Endothelial cell of umbilical vein (primary cell): ENCODE results near the gene TNS2. TPM values are rescaled to one million over a fixed set of nuclear protein-coding genes. Genes with fewer than 3 reads are reported as not detected.
A peak's percentile ranks its signal among the peaks of the same experiment; 100 is the strongest.

ENCODE experiments used
- BruUV-seq: library from RNA; stranded (reverse); fragments of 400-500 nt; replicated peaks from 2 replicates; lab custom pipeline; 2021; lab: Mats Ljungman, UMichigan
- CTCF ChIA-PET: fragments of 300-600, 350-600 bp; sonication (Branson Sonifier 250); formaldehyde crosslinking; loops from one replicate; lab custom pipeline; 2021; ENCODE audit warnings: antibody characterized with exemption, inconsistent platforms; lab: Charles Lee
- POLR2A ChIA-PET: fragments of 300-600, 350-600 bp; sonication (Branson Sonifier 250); formaldehyde crosslinking; loops from one replicate; lab custom pipeline; 2021; ENCODE audit warnings: antibody characterized with exemption, inconsistent platforms; lab: Charles Lee
- DNase-seq: peaks from one replicate; pipeline ENCODE4 v3.0.0-alpha.2; 2011; ENCODE audit warnings: low read depth, low spot score
- FAIRE-seq: peaks from 2 replicates; lab custom pipeline; 2011; peaks lifted over from hg19 to GRCh38; lab: Jason Lieb, UNC
- H2AFZ ChIP-seq: 2 replicates; pipeline ENCODE4 v1.6.0; 2012; ENCODE audit warnings: low read depth, low read length, control low read depth, inconsistent platforms
- H3K27ac ChIP-seq: 2 replicates; pipeline ENCODE4 v1.5.1; 2011; ENCODE audit warnings: low read depth, mild to moderate bottlenecking, control low read depth, low read length, moderate library complexity; ENCODE audit not compliant: insufficient read depth
- H3K27me3 ChIP-seq, 2 experiments: 2 replicates each; pipeline versions ENCODE4 v1.6.0 to v1.6.1; 2011; ENCODE audit warnings: low read length in 2 of 2, mixed read lengths in 1 of 2; ENCODE audit not compliant: control insufficient read depth in 2 of 2, insufficient read depth in 2 of 2
- H3K36me3 ChIP-seq, 2 experiments: 2 replicates in 1 of 2; 3 replicates in 1 of 2; pipeline ENCODE4 v1.5.1; 2011; ENCODE audit warnings: low read length in 2 of 2, mild to moderate bottlenecking in 1 of 2, moderate library complexity in 1 of 2; ENCODE audit not compliant: control insufficient read depth in 2 of 2, insufficient read depth in 2 of 2; ENCODE audit errors: extremely low read depth in 1 of 2
- H3K4me1 ChIP-seq: 3 replicates; pipeline ENCODE4 v1.5.1; 2011; ENCODE audit warnings: mild to moderate bottlenecking, low read length; ENCODE audit not compliant: control insufficient read depth, insufficient read depth; ENCODE audit errors: extremely low read depth
- H3K4me2 ChIP-seq: 2 replicates; pipeline ENCODE4 v1.6.1; 2011; ENCODE audit warnings: low read length, control low read depth, mixed read lengths; ENCODE audit not compliant: insufficient read depth
- H3K4me3 ChIP-seq, 3 experiments: fragments of 200-600 bp in 1 of 3; sonication (generic), shearing (Covaris generic) in 1 of 3; replicated peaks in 1 of 3; 2 replicates each; pipeline ENCODE4 v1.5.1; 2011 to 2016; ENCODE audit warnings: control low read depth in 3 of 3, low read length in 3 of 3, mild to moderate bottlenecking in 2 of 3, inconsistent platforms in 1 of 3, low read depth in 1 of 3, moderate library complexity in 1 of 3; ENCODE audit not compliant: insufficient read depth in 1 of 3
- H3K79me2 ChIP-seq: 2 replicates; pipeline ENCODE4 v1.6.0; 2012; ENCODE audit warnings: low read length, inconsistent platforms; ENCODE audit not compliant: control insufficient read depth, insufficient read depth
- H3K9ac ChIP-seq: replicated peaks from 2 replicates; pipeline ENCODE3; 2011; ENCODE audit warnings: low read length, control low read depth; ENCODE audit not compliant: insufficient read depth; ENCODE audit errors: extremely low read depth
- H3K9me1 ChIP-seq: replicated peaks from 3 replicates; pipeline ENCODE4 v1.6.0; 2011; ENCODE audit warnings: mild to moderate bottlenecking, low read length; ENCODE audit not compliant: control insufficient read depth, insufficient read depth; ENCODE audit errors: extremely low read depth
- H3K9me3 ChIP-seq: replicated peaks from 2 replicates; pipeline ENCODE4 v1.5.1; 2012; ENCODE audit warnings: low read length, inconsistent platforms; ENCODE audit not compliant: control insufficient read depth, insufficient read depth
- H4K20me1 ChIP-seq: replicated peaks from 2 replicates; pipeline ENCODE3; 2011; ENCODE audit warnings: mild to moderate bottlenecking, low read length; ENCODE audit not compliant: control insufficient read depth, insufficient read depth; ENCODE audit errors: extremely low read depth
- CTCF ChIP-seq, 2 donors: IDR thresholded peaks; 1 replicate in 1 of 2; 2 replicates in 1 of 2; pipeline ENCODE4 v1.5.1; 2011; ENCODE audit warnings: low read length in 2 of 2, mild to moderate bottlenecking in 2 of 2, moderate library complexity in 2 of 2, control low read depth in 1 of 2, inconsistent platforms in 1 of 2, low read depth in 1 of 2; ENCODE audit not compliant: insufficient read depth in 1 of 2; ENCODE audit errors: extremely low read depth in 1 of 2
- EZH2 ChIP-seq: IDR thresholded peaks from 2 replicates; pipeline ENCODE4 v1.6.1; 2012; ENCODE audit warnings: borderline replicate concordance, low read depth, mild to moderate bottlenecking, moderate library complexity, low read length, inconsistent platforms; ENCODE audit not compliant: severe bottlenecking
- FOS ChIP-seq: IDR thresholded peaks from 2 replicates; pipeline ENCODE4 v1.6.1; 2011; ENCODE audit warnings: mild to moderate bottlenecking, low read length, moderate library complexity, borderline replicate concordance; ENCODE audit not compliant: insufficient read depth
- GATA2 ChIP-seq: IDR thresholded peaks from 2 replicates; pipeline ENCODE4 v1.7.0; 2011; ENCODE audit warnings: low read depth, mild to moderate bottlenecking, moderate library complexity, mixed read lengths, low read length; ENCODE audit not compliant: insufficient read length, insufficient read depth
- JUN ChIP-seq: IDR thresholded peaks from 2 replicates; pipeline ENCODE4 v1.6.1; 2011; ENCODE audit warnings: borderline replicate concordance, low read depth; ENCODE audit not compliant: insufficient read length, insufficient read depth
- MAX ChIP-seq: IDR thresholded peaks from 2 replicates; pipeline ENCODE4 v1.6.1; 2011; ENCODE audit not compliant: insufficient read depth, insufficient read length
- MYC ChIP-seq: IDR thresholded peaks from one replicate; pipeline ENCODE4 v1.6.1; 2011; ENCODE audit warnings: mild to moderate bottlenecking, low read depth, low read length
- POLR2A ChIP-seq: IDR thresholded peaks from 2 replicates; pipeline ENCODE4 v1.6.1; 2012; ENCODE audit warnings: low read depth, mild to moderate bottlenecking, control low read depth, low read length
- POLR2AphosphoS5 ChIP-seq: IDR thresholded peaks from 2 replicates; pipeline ENCODE4 v1.6.1; 2012; ENCODE audit warnings: low read depth, mild to moderate bottlenecking, control low read depth, low read length, moderate library complexity; ENCODE audit not compliant: insufficient read depth
- dilution Hi-C: fragments of 300-500 bp; cut with MboI; formaldehyde crosslinking; loops from one replicate; pipeline ENCODE4 v1.15.0; 2019; ENCODE audit warnings: low sequenced_read_pairs; ENCODE audit not compliant: extremely low pct_ligation_motif_present
- intact Hi-C: fragments of 100-400 bp; cut with micrococcal nuclease; formaldehyde crosslinking; loops from one replicate; pipeline ENCODE4 v1.10.0; 2022
- polyA plus RNA-seq, 4 experiments: library from polyadenylated mRNA; depleted of rRNA in 3 of 4; stranded (reverse) in 3 of 4; unstranded in 1 of 4; fragments of >200 nt; gene quantifications; 2 replicates each; pipeline versions ENCODE4 v1.2.1 to v1.2.3, GENCODE V29; 2011 to 2012; ENCODE audit warnings: missing spikeins in 1 of 4
- total RNA-seq: library from RNA; stranded (reverse); gene quantifications from 2 replicates; pipeline ENCODE4 v1.2.3, GENCODE V29; 2021

Gene TNS2
- total and polyA plus RNA-seq, 2 donors (not counting 3 experiments of a cell fraction or from before 2014, with no cell fraction given) = 84.5 to 106 TPM

DNA sequence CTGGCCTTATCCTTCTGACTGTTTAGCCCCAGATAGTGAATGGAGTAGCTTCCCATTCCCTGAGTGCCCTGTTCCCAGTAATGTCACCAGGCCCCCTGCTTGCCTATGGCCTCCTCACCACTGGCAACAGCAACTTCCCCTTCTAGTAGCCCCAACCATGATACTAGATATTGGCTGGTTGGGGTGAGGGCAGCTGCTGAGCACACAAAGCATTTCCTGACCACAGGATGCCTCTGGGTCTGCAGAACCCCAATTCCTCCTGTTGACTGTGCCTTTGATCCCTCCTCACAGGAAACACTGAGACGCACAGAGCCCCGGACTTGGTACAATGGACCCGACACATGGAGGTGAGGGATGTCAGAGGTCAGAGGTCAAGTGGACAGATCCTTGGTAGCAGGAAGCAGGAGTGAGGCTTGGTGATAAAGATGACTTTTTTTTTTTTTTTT is 54.0 kb downstream of the TNS2 start:
- H3K79me2 ChIP-seq = no peaks in the 10 kb centered on the region
- FAIRE-seq (peak; percentile 38), DNase-seq (no peak)
- H3K4me3 ChIP-seq = no peak overlapping the region
- H4K20me1 ChIP-seq = no peaks in the 10 kb centered on the region
- no peak overlapping the region for H3K27ac ChIP-seq
- peaks cover 5% of the 10 kb centered on the region for H3K4me1 ChIP-seq
- intact Hi-C loops (no loop called here), dilution Hi-C loops (no loop called here)
- no TSS peak for BruUV-seq
- H2AFZ ChIP-seq = no peak overlapping the region
- no peaks in the 10 kb centered on the region for H3K36me3 ChIP-seq
- POLR2A ChIA-PET = interaction anchor here (0.6 kb wide), 1 partner anchor 44 kb away, joined by 3 read pairs; no protein-coding TSS in a partner anchor
- no peak overlapping the region for H3K4me2 ChIP-seq
- TF ChIP-seq JUN (no peak), POLR2AphosphoS5 (no peak), GATA2 (no peak), FOS (no peak), CTCF (IDR thresholded peaks at IDR 0.05; ENCODE audit: extremely low read depth in 1 of 2, insufficient read depth in 1 of 2, low read depth in 1 of 2, low read length in 2 of 2) (no peak), MAX (no peak), EZH2 (no peak), MYC (no peak), POLR2A (no peak)
- no peaks in the 10 kb centered on the region for H3K9me1 ChIP-seq
- no peaks in the 10 kb centered on the region for H3K27me3 ChIP-seq
- H3K9ac ChIP-seq = no peak overlapping the region
- CTCF ChIA-PET = interaction anchor here (1.1 to 10.8 kb wide), 7 partner anchors 25 to 317 kb away, joined by 3 to 463 read pairs (median 8); partner anchors contain the start of gene SPRYD3
- H3K9me3 ChIP-seq = no peaks in the 10 kb centered on the region
